Osteoblast (primary cell): Measurements from ENCODE around the gene PITX1. TPM values are rescaled to one million over a fixed set of nuclear protein-coding genes. Genes with fewer than 3 reads are reported as not detected.

Source experiments
- DNase-seq: peaks from one replicate; pipeline ENCODE4 v3.0.0; 2011; ENCODE audit warnings: low spot score, mixed read lengths; ENCODE audit not compliant: insufficient read length; ENCODE audit errors: missing footprints
- H2AFZ ChIP-seq: 2 replicates; pipeline ENCODE4 v1.6.0; 2011; ENCODE audit warnings: mild to moderate bottlenecking, low read length
- H3K27ac ChIP-seq: 2 replicates; pipeline ENCODE4 v1.5.1; 2011; ENCODE audit warnings: mild to moderate bottlenecking, low read depth, low read length, moderate library complexity
- H3K27me3 ChIP-seq: 2 replicates; pipeline ENCODE4 v1.6.0; 2012; ENCODE audit warnings: mild to moderate bottlenecking, control low read depth, inconsistent platforms, low read length, moderate library complexity; ENCODE audit not compliant: insufficient read depth
- H3K36me3 ChIP-seq: 2 replicates; pipeline ENCODE4 v1.5.1; 2011; ENCODE audit warnings: mild to moderate bottlenecking, low read length, control low read depth, moderate library complexity; ENCODE audit not compliant: insufficient read depth
- H3K4me1 ChIP-seq: 2 replicates; pipeline ENCODE4 v1.5.1; 2011; ENCODE audit warnings: mild to moderate bottlenecking, low read length, control low read depth, moderate library complexity; ENCODE audit not compliant: insufficient read depth
- H3K4me2 ChIP-seq: 2 replicates; pipeline ENCODE4 v1.6.0; 2011; ENCODE audit warnings: mild to moderate bottlenecking, low read length; ENCODE audit not compliant: insufficient read depth
- H3K4me3 ChIP-seq: fragments of 200-600 bp; sonication (generic); 3 replicates; pipeline ENCODE4 v1.5.1; 2012; ENCODE audit warnings: mild to moderate bottlenecking, low read length, inconsistent platforms; ENCODE audit not compliant: insufficient read depth
- H3K79me2 ChIP-seq: 2 replicates; pipeline ENCODE4 v1.6.0; 2012; ENCODE audit warnings: mild to moderate bottlenecking, low read length, control low read depth, inconsistent platforms; ENCODE audit not compliant: insufficient read depth
- H3K9me3 ChIP-seq: 2 replicates; pipeline ENCODE4 v1.5.1; 2011; ENCODE audit warnings: low read depth, low read length, control low read depth
- H4K20me1 ChIP-seq: 2 replicates; pipeline ENCODE4 v1.6.0; 2012; ENCODE audit warnings: mild to moderate bottlenecking, low read length, control low read depth; ENCODE audit not compliant: insufficient read depth
- total RNA-seq: library from RNA; depleted of rRNA; stranded (reverse); fragments of >200 nt; gene quantifications from 2 replicates; pipeline ENCODE4 v1.2.3, GENCODE V29; 2012
- TF ChIP-seq, protein P1 (sequence below): IDR thresholded peaks from 2 replicates; pipeline ENCODE4 v1.5.1; 2011; ENCODE audit warnings: mild to moderate bottlenecking, low read depth, low read length, moderate library complexity; ENCODE audit errors: extremely low read depth

The PITX1 gene
- total RNA-seq, 1 donor: 9.8 TPM

DNA sequence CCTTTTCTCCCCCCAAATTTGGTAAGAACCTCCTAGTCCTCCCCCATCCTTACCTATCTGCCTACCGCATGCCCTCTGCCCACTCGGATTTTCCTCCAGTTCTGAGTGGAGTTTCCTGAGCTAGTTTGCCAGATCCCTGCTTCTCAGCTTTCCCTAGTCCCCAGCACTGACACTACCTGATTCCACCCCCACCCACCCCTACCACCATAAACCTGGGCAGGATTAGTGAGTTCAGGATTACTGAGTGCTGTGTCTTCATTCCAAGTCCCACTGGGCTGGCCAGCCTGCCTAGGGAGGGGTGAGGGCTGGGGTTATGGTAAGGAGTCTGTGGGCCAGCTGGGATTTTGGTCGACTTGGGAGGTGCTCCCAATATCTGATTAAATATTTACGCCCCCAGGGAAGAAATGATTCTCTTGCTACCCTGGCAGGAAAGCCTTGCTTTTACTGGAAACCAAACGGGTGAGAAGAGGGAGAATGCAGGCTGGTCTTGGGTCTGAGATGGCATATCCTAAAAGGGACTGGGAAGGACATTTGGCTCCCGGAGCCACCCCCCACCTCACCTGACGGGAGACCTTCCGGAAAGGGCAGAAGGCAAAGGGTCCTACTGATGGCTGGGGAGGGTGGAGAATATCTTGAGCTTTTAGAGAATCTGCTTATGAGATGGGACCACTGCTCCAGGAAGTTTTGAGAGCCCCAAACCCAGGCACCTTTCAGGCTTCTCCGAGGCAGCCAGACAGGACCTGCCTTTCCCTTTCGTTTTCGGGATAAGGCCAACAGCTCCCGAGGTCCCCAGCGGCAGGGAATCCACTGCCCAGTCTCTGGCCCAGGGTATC, 3.7 kb downstream of the PITX1 start:
- Histone ChIP-seq H3K4me2 (peak overlapping the region; percentile 85), H3K27me3 (no peaks in the 10 kb centered on the region), H3K27ac (peak overlapping the region; percentile 88), H3K9me3 (no peaks in the 10 kb centered on the region), H3K4me1 (peaks cover 9% of the 10 kb centered on the region), H4K20me1 (no peaks in the 10 kb centered on the region), H3K4me3 (peak overlapping the region; percentile 93), H3K36me3 (peaks cover 13% of the 10 kb centered on the region), H3K79me2 (peaks cover 79% of the 10 kb centered on the region), H2AFZ (peak overlapping the region; percentile 85)
- TF ChIP-seq, protein P1, sequence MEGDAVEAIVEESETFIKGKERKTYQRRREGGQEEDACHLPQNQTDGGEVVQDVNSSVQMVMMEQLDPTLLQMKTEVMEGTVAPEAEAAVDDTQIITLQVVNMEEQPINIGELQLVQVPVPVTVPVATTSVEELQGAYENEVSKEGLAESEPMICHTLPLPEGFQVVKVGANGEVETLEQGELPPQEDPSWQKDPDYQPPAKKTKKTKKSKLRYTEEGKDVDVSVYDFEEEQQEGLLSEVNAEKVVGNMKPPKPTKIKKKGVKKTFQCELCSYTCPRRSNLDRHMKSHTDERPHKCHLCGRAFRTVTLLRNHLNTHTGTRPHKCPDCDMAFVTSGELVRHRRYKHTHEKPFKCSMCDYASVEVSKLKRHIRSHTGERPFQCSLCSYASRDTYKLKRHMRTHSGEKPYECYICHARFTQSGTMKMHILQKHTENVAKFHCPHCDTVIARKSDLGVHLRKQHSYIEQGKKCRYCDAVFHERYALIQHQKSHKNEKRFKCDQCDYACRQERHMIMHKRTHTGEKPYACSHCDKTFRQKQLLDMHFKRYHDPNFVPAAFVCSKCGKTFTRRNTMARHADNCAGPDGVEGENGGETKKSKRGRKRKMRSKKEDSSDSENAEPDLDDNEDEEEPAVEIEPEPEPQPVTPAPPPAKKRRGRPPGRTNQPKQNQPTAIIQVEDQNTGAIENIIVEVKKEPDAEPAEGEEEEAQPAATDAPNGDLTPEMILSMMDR: no peak
- peak; percentile 99 for DNase-seq

DNA sequence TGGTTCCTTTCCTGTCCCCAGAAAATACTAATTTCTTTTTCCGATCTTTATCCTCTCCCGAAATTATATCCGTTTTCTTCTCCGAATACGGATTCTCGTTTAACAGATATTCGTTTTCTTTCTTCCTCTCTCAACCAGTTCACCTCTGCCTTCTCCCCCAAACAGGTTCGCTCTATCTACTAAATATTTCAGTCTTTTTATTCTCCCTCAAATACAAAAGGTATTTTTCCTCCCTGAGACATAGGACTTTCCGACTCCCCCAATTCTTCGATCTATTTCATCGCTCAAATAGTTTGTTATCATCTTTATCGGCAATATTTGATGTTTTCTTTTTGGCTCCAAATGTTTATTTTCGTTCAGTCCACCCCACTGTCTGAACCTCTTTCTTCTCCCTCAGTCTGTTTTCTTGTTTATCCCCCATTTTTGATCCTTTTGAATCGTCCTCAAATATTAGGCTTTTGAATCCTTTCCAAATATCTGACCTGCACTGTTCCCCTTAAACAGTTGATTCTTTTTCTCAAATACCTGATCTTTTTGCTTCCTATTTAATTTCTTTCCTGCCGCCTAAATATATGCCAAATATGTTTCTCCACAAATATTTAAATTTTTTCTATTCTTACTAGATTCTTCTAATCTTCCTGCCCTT, 4.4 kb downstream of the PITX1 start:
- no peak overlapping the region for H3K4me2 ChIP-seq
- no peaks in the 10 kb centered on the region for H3K27me3 ChIP-seq
- TF ChIP-seq, protein P1: no peak
- no peak overlapping the region for H2AFZ ChIP-seq
- peaks cover 5% of the 10 kb centered on the region for H3K4me1 ChIP-seq
- no peak overlapping the region for H3K27ac ChIP-seq
- H3K9me3 ChIP-seq: no peaks in the 10 kb centered on the region
- H3K79me2 ChIP-seq: peaks cover 79% of the 10 kb centered on the region
- no peak overlapping the region for H3K4me3 ChIP-seq
- H4K20me1 ChIP-seq: no peaks in the 10 kb centered on the region
- DNase-seq: no peak
- H3K36me3 ChIP-seq: peaks cover 13% of the 10 kb centered on the region

DNA sequence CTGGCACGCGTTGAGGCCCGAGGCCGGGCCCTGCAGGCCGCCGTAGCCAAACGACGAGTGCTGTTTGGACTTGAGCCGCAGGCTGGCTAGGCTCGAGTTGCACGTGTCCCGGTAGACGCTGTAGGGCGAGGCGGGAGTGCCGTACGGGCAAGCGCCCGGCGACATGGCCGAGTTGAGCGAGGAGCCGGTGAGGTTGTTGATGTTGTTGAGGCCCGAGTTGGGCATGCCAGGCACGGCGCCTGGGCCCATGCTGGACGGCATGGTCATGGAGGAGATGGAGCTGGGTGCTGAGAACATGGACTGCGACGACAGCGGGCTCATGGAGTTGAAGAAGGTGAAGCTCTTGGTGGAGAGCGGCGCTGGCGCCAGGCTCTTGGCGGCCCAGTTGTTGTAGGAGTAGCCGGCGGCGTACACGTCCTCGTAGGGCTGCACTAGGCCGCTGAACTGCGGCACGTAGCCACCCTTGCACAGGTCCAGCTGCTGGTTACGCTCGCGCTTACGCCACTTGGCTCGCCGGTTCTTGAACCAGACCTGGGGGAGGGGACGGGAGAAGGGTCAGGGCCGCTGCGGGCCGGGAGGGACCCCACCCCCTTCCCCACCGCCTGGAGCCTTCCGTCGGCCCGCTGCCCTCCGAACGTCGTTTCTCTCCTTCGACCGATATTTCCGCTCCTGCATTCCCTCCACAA, 5.1 kb downstream of the PITX1 start:
- Histone ChIP-seq H3K27me3 (no peaks in the 10 kb centered on the region), H3K36me3 (peaks cover 13% of the 10 kb centered on the region), H3K27ac (no peak overlapping the region), H3K79me2 (peaks cover 79% of the 10 kb centered on the region), H3K4me3 (no peak overlapping the region), H3K4me2 (no peak overlapping the region), H4K20me1 (no peaks in the 10 kb centered on the region), H2AFZ (no peak overlapping the region), H3K9me3 (no peaks in the 10 kb centered on the region), H3K4me1 (peaks cover 3% of the 10 kb centered on the region)
- TF ChIP-seq, protein P1: no peak
- no peak for DNase-seq
